Skeletal muscle tissue (tissue), 4 donors: ENCODE results near the gene PTGER1. TPM values are rescaled to one million over a fixed set of nuclear protein-coding genes. Genes with fewer than 3 reads are reported as not detected.
A peak's percentile ranks its signal among the peaks of the same experiment; 100 is the strongest.

Source experiments
- H3K27ac ChIP-seq: one replicate; pipeline ENCODE4 v1.7.0; 2013; ENCODE audit warnings: mild to moderate bottlenecking, low read depth, low read length, inconsistent platforms
- H3K27me3 ChIP-seq, 3 donors: one replicate each; pipeline ENCODE4 v1.7.0; 2013; ENCODE audit warnings: low read length in 3 of 3; ENCODE audit not compliant: control insufficient read depth in 3 of 3, insufficient read depth in 3 of 3
- H3K36me3 ChIP-seq, 3 donors: one replicate each; pipeline ENCODE4 v1.7.0; 2013; ENCODE audit warnings: low read length in 3 of 3; ENCODE audit not compliant: control insufficient read depth in 3 of 3, insufficient read depth in 3 of 3
- H3K4me1 ChIP-seq, 3 donors: one replicate each; pipeline ENCODE4 v1.7.0; 2013; ENCODE audit warnings: low read length in 3 of 3, mild to moderate bottlenecking in 3 of 3; ENCODE audit not compliant: control insufficient read depth in 3 of 3, insufficient read depth in 3 of 3
- H3K4me3 ChIP-seq, 3 donors: one replicate each; pipeline ENCODE4 v1.7.0; 2013; ENCODE audit warnings: low read length in 3 of 3
- H3K9ac ChIP-seq, 3 donors: one replicate each; pipeline ENCODE4 v1.7.0; 2013; ENCODE audit warnings: low read length in 3 of 3, mild to moderate bottlenecking in 3 of 3, moderate library complexity in 2 of 3, low read depth in 1 of 3
- H3K9me3 ChIP-seq, 3 donors: one replicate each; pipeline ENCODE4 v1.7.0; 2013; ENCODE audit warnings: low read length in 3 of 3; ENCODE audit not compliant: control insufficient read depth in 3 of 3
- total RNA-seq: library from RNA; depleted of rRNA; stranded (reverse); fragments of >200 nt; gene quantifications from one replicate; pipeline ENCODE4 v1.2.3, GENCODE V29; 2014
- donor health status: Osteomylitis.

PTGER1 gene
- total RNA-seq, 1 donor from 2014 or later, result not detected

- peaks cover 47 to 51% (median 51%) of the 10 kb centered on the region in 3 donors for H3K36me3 ChIP-seq
- H3K4me1 ChIP-seq, result peaks cover 7 to 9% (median 8%) of the 10 kb centered on the region in 3 donors
- no peak overlapping the region for H3K27ac ChIP-seq
- no peak overlapping the region for H3K4me3 ChIP-seq
- H3K9ac ChIP-seq, result no peak overlapping the region
- H3K9me3 ChIP-seq, result no peaks in the 10 kb centered on the region
- no peaks in the 10 kb centered on the region for H3K27me3 ChIP-seq
Observed at GRCh38 chr19:14443632-14444216, 31.4 kb downstream of the PTGER1 start.

GRCh38 chr19:14442891-14443631, 32.1 kb downstream of the PTGER1 start:
- Histone ChIP-seq H3K27me3 (no peaks in the 10 kb centered on the region), H3K9ac (no peak overlapping the region), H3K4me1 (peaks cover 7 to 9% (median 8%) of the 10 kb centered on the region in 3 donors), H3K36me3 (peaks cover 43 to 45% (median 44%) of the 10 kb centered on the region in 3 donors), H3K27ac (no peak overlapping the region), H3K4me3 (no peak overlapping the region), H3K9me3 (no peaks in the 10 kb centered on the region)

- H3K9me3 ChIP-seq, result no peaks in the 10 kb centered on the region
- H3K9ac ChIP-seq, result no peak overlapping the region
- peaks cover 7 to 11% (median 8%) of the 10 kb centered on the region in 3 donors for H3K4me1 ChIP-seq
- H3K36me3 ChIP-seq, result peaks cover 31 to 36% (median 33%) of the 10 kb centered on the region in 3 donors
- H3K27ac ChIP-seq, result no peak overlapping the region
- H3K4me3 ChIP-seq, result no peak overlapping the region
- no peaks in the 10 kb centered on the region for H3K27me3 ChIP-seq
Observed at GRCh38 chr19:14441041-14441938, 33.9 kb downstream of the PTGER1 start.

- Histone ChIP-seq H3K36me3 (peaks cover 26 to 31% (median 28%) of the 10 kb centered on the region in 3 donors), H3K4me3 (peak overlapping the region; percentile 6 to 49 (median 27)), H3K4me1 (peaks cover 13 to 14% (median 14%) of the 10 kb centered on the region in 3 donors), H3K9ac (peak overlapping the region in 2 of 3 donors; percentile 32 to 45), H3K27me3 (no peaks in the 10 kb centered on the region), H3K9me3 (no peaks in the 10 kb centered on the region), H3K27ac (peak overlapping the region; percentile 40)
Observed at GRCh38 chr19:14440049-14440448, 35.1 kb downstream of the PTGER1 start.

GRCh38 chr19:14439014-14439413, 36.1 kb downstream of the PTGER1 start:
- Histone ChIP-seq H3K36me3 (peaks cover 19 to 24% (median 21%) of the 10 kb centered on the region in 3 donors), H3K27me3 (no peaks in the 10 kb centered on the region), H3K9me3 (no peaks in the 10 kb centered on the region), H3K9ac (no peak overlapping the region), H3K4me1 (peaks cover 23 to 25% (median 24%) of the 10 kb centered on the region in 3 donors), H3K4me3 (no peak overlapping the region), H3K27ac (no peak overlapping the region)

- Histone ChIP-seq H3K36me3 (peaks cover 6 to 11% (median 8%) of the 10 kb centered on the region in 3 donors), H3K4me1 (peaks cover 25 to 29% (median 28%) of the 10 kb centered on the region in 3 donors), H3K27me3 (no peaks in the 10 kb centered on the region), H3K27ac (no peak overlapping the region), H3K9ac (no peak overlapping the region), H3K9me3 (no peaks in the 10 kb centered on the region), H3K4me3 (no peak overlapping the region)
Observed at GRCh38 chr19:14437578-14438140, 37.5 kb downstream of the PTGER1 start.

GRCh38 chr19:14435320-14436050, 39.7 kb downstream of the PTGER1 start:
- Histone ChIP-seq H3K27me3 (peaks cover 0 to 9% (median 6%) of the 10 kb centered on the region in 3 donors), H3K4me3 (peak overlapping the region; percentile 22 to 77 (median 43)), H3K27ac (peak overlapping the region; percentile 45), H3K4me1 (peaks cover 27 to 30% (median 29%) of the 10 kb centered on the region in 3 donors), H3K9ac (peak overlapping the region in 2 of 3 donors; percentile 51 to 86), H3K9me3 (no peaks in the 10 kb centered on the region), H3K36me3 (peaks cover 0 to 2% (median 0%) of the 10 kb centered on the region in 3 donors)

GRCh38 chr19:14434543-14435319, 40.4 kb downstream of the PTGER1 start:
- Histone ChIP-seq H3K9me3 (no peaks in the 10 kb centered on the region), H3K36me3 (peaks cover 0 to 2% (median 0%) of the 10 kb centered on the region in 3 donors), H3K9ac (peak overlapping the region; percentile 51 to 86 (median 75)), H3K4me3 (peak overlapping the region; percentile 70 to 77 (median 75)), H3K27ac (peak overlapping the region; percentile 45), H3K4me1 (peaks cover 26 to 30% (median 27%) of the 10 kb centered on the region in 3 donors), H3K27me3 (peaks cover 0 to 9% (median 6%) of the 10 kb centered on the region in 3 donors)
